Spleen (tissue), 11 donors: ENCODE results near the gene YES1. TPM values are rescaled to one million over a fixed set of nuclear protein-coding genes. Genes with fewer than 3 reads are reported as not detected.

ENCODE experiments used
- DNase-seq: peaks from one replicate; pipeline ENCODE4 v3.0.0-alpha.2; 2020
- H3K27ac ChIP-seq, 8 donors: fragments of 200-600 bp; sonication (generic) in 7 of 8; 1 replicate in 4 of 8; 2 replicates in 4 of 8; pipeline versions ENCODE4 v1.5.0 to v1.8.0; 2016 to 2021; ENCODE audit warnings: inconsistent platforms in 4 of 8, mild to moderate bottlenecking in 4 of 8, moderate library complexity in 1 of 8
- H3K27me3 ChIP-seq, 7 donors: fragments of 200-600 bp; sonication (generic) in 6 of 7; replicated peaks in 1 of 7; 1 replicate in 4 of 7; 2 replicates in 3 of 7; pipeline versions ENCODE4 v1.5.0 to v1.8.0; 2016 to 2021; ENCODE audit warnings: inconsistent platforms in 3 of 7, mild to moderate bottlenecking in 1 of 7
- H3K36me3 ChIP-seq, 6 donors: fragments of 200-600 bp; sonication (generic) in 5 of 6; 1 replicate in 4 of 6; 2 replicates in 2 of 6; pipeline versions ENCODE4 v1.5.0 to v1.8.0; 2016 to 2021; ENCODE audit warnings: inconsistent platforms in 2 of 6
- H3K4me1 ChIP-seq, 6 donors: fragments of 200-600 bp; sonication (generic) in 5 of 6; 1 replicate in 3 of 6; 2 replicates in 3 of 6; pipeline versions ENCODE4 v1.5.0 to v1.8.0; 2016 to 2021; ENCODE audit warnings: inconsistent platforms in 3 of 6
- H3K4me3 ChIP-seq, 8 donors: fragments of 200-600 bp; sonication (generic) in 7 of 8; 1 replicate in 4 of 8; 2 replicates in 4 of 8; pipeline versions ENCODE4 v1.5.0 to v1.8.0; 2016 to 2021; ENCODE audit warnings: inconsistent platforms in 4 of 8, mild to moderate bottlenecking in 4 of 8, moderate library complexity in 2 of 8
- H3K9me3 ChIP-seq, 8 donors: fragments of 200-600 bp; sonication (generic) in 7 of 8; 1 replicate in 4 of 8; 2 replicates in 4 of 8; pipeline versions ENCODE4 v1.5.0 to v1.8.0; 2016 to 2021; ENCODE audit warnings: inconsistent platforms in 4 of 8
- CTCF ChIP-seq, 11 experiments: fragments of 200-600 bp in 7 of 11; fragments of 450-650 bp in 4 of 11; sonication (generic) in 4 of 11; IDR thresholded peaks in 8 of 11; conservative IDR thresholded peaks in 3 of 11; 1 replicate in 7 of 11; 2 replicates in 4 of 11; pipeline versions ENCODE4 v1.4.0 to v1.8.0; 2016 to 2021; ENCODE audit warnings: antibody characterized with exemption in 11 of 11, inconsistent platforms in 4 of 11, mild to moderate bottlenecking in 1 of 11
- POLR2A ChIP-seq, 3 donors: fragments of 450-650 bp; IDR thresholded peaks; one replicate each; pipeline ENCODE4 v1.5.1; 2017; ENCODE audit warnings: antibody characterized with exemption in 3 of 3, mild to moderate bottlenecking in 1 of 3
- POLR2AphosphoS5 ChIP-seq, 3 donors: sonication (generic); formaldehyde crosslinking; IDR thresholded peaks; one replicate each; pipeline ENCODE4 v1.5.1; 2017; ENCODE audit warnings: antibody characterized with exemption in 3 of 3
- WGBS, 5 donors: extraction: QIAGEN DNeasy Blood & Tissue Kit in 3 of 5; methylation state at CpG; one replicate each; pipeline versions ENCODE4 v1.1.5 to v1.1.7; 2013 to 2018; 5-methylcytosine and 5-hydroxymethylcytosine counted together
- intact Hi-C: fragments of 100-400 bp; cut with DNase I; formaldehyde crosslinking; loops from one replicate; pipeline ENCODE4 v1.15.0; 2023; ENCODE audit warnings: low total_unique reads
- polyA plus RNA-seq, 3 donors: library from polyadenylated mRNA; stranded (reverse); fragments of 200-250 nt; gene quantifications; one replicate each; pipeline ENCODE4 v1.2.1, GENCODE V29; 2013
- total RNA-seq, 7 donors: library from RNA; depleted of rRNA in 3 of 7; stranded (reverse); fragments of >200 nt in 3 of 7; fragmentation: NEBNext Ultra II Directional in 4 of 7; extraction: Animal tissue kit (Norgen Biotek cat#: 25700) in 4 of 7; gene quantifications; one replicate each; pipeline versions ENCODE4 v1.1.0 to v1.2.1, GENCODE V29; 2016 to 2021
- donor health status: healthy with polysubstance abuse.
- donor health status: DM: no; HTN: no; CAD: no; lungs with moderate emphysema.
- donor health status: DM: no; HTN: no; CAD: no.
- donor health status: Bipolar disorder and iron deficiency.
- donor health status: healthy.
- donor health status: DM: no; HTN: no; CAD: no.
- donor health status: DM: yes; HTN: yes; CAD: no.

Gene YES1
- total and polyA plus RNA-seq, 10 donors, result 8.4 to 128 (median 60.9) TPM

- H3K4me3 ChIP-seq, result peak overlapping the region in 1 of 8 donors; percentile 36
- H3K27ac ChIP-seq, result peak overlapping the region in 6 of 8 donors; percentile 15 to 97 (median 28)
- intact Hi-C loops, result no loop called here
- no peak for TF ChIP-seq POLR2AphosphoS5 (IDR thresholded peaks at IDR 0.05)
- no peak for TF ChIP-seq POLR2A (IDR thresholded peaks at IDR 0.05)
- TF ChIP-seq CTCF (IDR thresholded peaks at IDR 0.05 in 8 of 11, conservative IDR thresholded peaks at IDR 0.05 in 3 of 11), result no peak
- no peak for DNase-seq
- peaks cover 0 to 84% (median 16%) of the 10 kb centered on the region in 7 donors for H3K27me3 ChIP-seq
- H3K4me1 ChIP-seq, result peaks cover 21 to 98% (median 56%) of the 10 kb centered on the region in 6 donors
- H3K36me3 ChIP-seq, result no peaks in the 10 kb centered on the region
- 54 to 64% (median 55%) methylated on average over 5 of the region's 5 CpGs for WGBS, 5 donors
- peaks cover 0 to 9% (median 0%) of the 10 kb centered on the region in 8 donors for H3K9me3 ChIP-seq
These were observed 4.0 kb downstream of the YES1 start for GRCh38 chr18:808086-808485.

- Histone ChIP-seq H3K4me1 (peaks cover 17 to 95% (median 50%) of the 10 kb centered on the region in 6 donors), H3K36me3 (no peaks in the 10 kb centered on the region), H3K9me3 (no peaks in the 10 kb centered on the region), H3K4me3 (peak overlapping the region in 1 of 8 donors; percentile 21), H3K27me3 (peaks cover 0 to 85% (median 6%) of the 10 kb centered on the region in 7 donors), H3K27ac (peak overlapping the region in 6 of 8 donors; percentile 3 to 45 (median 32))
- TF ChIP-seq POLR2AphosphoS5 (IDR thresholded peaks at IDR 0.05) (no peak), CTCF (IDR thresholded peaks at IDR 0.05 in 8 of 11, conservative IDR thresholded peaks at IDR 0.05 in 3 of 11) (no peak), POLR2A (IDR thresholded peaks at IDR 0.05) (no peak)
- DNase-seq, result no peak
- WGBS, 5 donors, result 22 to 46% (median 30%) methylated on average over 2 of the region's 2 CpGs
- intact Hi-C loops, result no loop called here
These were observed 6.3 kb downstream of the YES1 start for GRCh38 chr18:805755-806110.

- peaks cover 0 to 84% (median 6%) of the 10 kb centered on the region in 7 donors for H3K27me3 ChIP-seq
- H3K4me3 ChIP-seq, result peak overlapping the region in 1 of 8 donors; percentile 21
- 37 to 50% (median 42%) methylated on average over 5 of the region's 5 CpGs for WGBS, 5 donors
- TF ChIP-seq POLR2A (IDR thresholded peaks at IDR 0.05), result no peak
- no peak for TF ChIP-seq CTCF (IDR thresholded peaks at IDR 0.05 in 8 of 11, conservative IDR thresholded peaks at IDR 0.05 in 3 of 11)
- no peak for TF ChIP-seq POLR2AphosphoS5 (IDR thresholded peaks at IDR 0.05)
- H3K4me1 ChIP-seq, result peaks cover 17 to 95% (median 47%) of the 10 kb centered on the region in 6 donors
- DNase-seq, result no peak
- H3K9me3 ChIP-seq, result no peaks in the 10 kb centered on the region
- H3K27ac ChIP-seq, result peak overlapping the region in 6 of 8 donors; percentile 3 to 45 (median 32)
- intact Hi-C loops, result no loop called here
- no peaks in the 10 kb centered on the region for H3K36me3 ChIP-seq
These were observed 6.9 kb downstream of the YES1 start for GRCh38 chr18:805008-805754.

GRCh38 chr18:801137-801536 lies 10.9 kb downstream of the YES1 start:
- H3K27ac ChIP-seq, result no peak overlapping the region
- no peak for TF ChIP-seq POLR2A (IDR thresholded peaks at IDR 0.05)
- no peak for TF ChIP-seq CTCF (IDR thresholded peaks at IDR 0.05 in 8 of 11, conservative IDR thresholded peaks at IDR 0.05 in 3 of 11)
- no peak for TF ChIP-seq POLR2AphosphoS5 (IDR thresholded peaks at IDR 0.05)
- H3K4me3 ChIP-seq, result no peak overlapping the region
- no peak for DNase-seq
- H3K36me3 ChIP-seq, result no peaks in the 10 kb centered on the region
- H3K9me3 ChIP-seq, result no peaks in the 10 kb centered on the region
- peaks cover 7 to 88% (median 34%) of the 10 kb centered on the region in 6 donors for H3K4me1 ChIP-seq
- WGBS, 5 donors, result 55 to 74% (median 60%) methylated on average over 3 of the region's 3 CpGs
- H3K27me3 ChIP-seq, result peaks cover 0 to 73% (median 0%) of the 10 kb centered on the region in 7 donors
- intact Hi-C loops, result no loop called here
